Activated B cell treated with CpG ODN at 0.5 μM for 24 hours (primary cell): Measurements from ENCODE around the gene RPA3. TPM values are rescaled to one million over a fixed set of nuclear protein-coding genes. Genes with fewer than 3 reads are reported as not detected.

Experiments
- ATAC-seq: fragments of 200-7000 bp; cut with Tn5 transposase; one replicate; pipeline ENCODE4 v1.10.0; 2021; ENCODE audit warnings: low read depth, mild to moderate bottlenecking, moderate library complexity
- CTCF ChIA-PET: fragments of 350-600 bp; sonication (Branson Sonifier 250); formaldehyde crosslinking; loops from one replicate; lab custom pipeline; 2021; ENCODE audit warnings: antibody characterized with exemption; lab: Charles Lee
- POLR2A ChIA-PET: fragments of 350-600 bp; sonication (Branson Sonifier 250); formaldehyde crosslinking; loops from one replicate; lab custom pipeline; 2021; ENCODE audit warnings: antibody characterized with exemption; lab: Charles Lee
- DNase-seq: peaks from one replicate; pipeline ENCODE4 v3.0.0; 2022
- H3K27ac Mint-ChIP-seq: one replicate; pipeline ENCODE4 v1.8.0; 2020; ENCODE audit warnings: mixed read lengths
- H3K27me3 Mint-ChIP-seq: one replicate; pipeline ENCODE4 v1.8.0; 2021; ENCODE audit warnings: mixed read lengths
- H3K36me3 Mint-ChIP-seq: one replicate; pipeline ENCODE4 v1.8.0; 2021; ENCODE audit warnings: low read depth, mixed read lengths
- H3K4me1 Mint-ChIP-seq: one replicate; pipeline ENCODE4 v1.8.0; 2021; ENCODE audit warnings: mixed read lengths
- H3K4me3 Mint-ChIP-seq: one replicate; pipeline ENCODE4 v1.8.0; 2020; ENCODE audit warnings: mild to moderate bottlenecking, mixed read lengths
- H3K9me3 Mint-ChIP-seq: one replicate; pipeline ENCODE4 v1.8.0; 2020; ENCODE audit warnings: mixed read lengths
- intact Hi-C: fragments of 100-400 bp; cut with micrococcal nuclease; formaldehyde crosslinking; loops from one replicate; pipeline ENCODE4 v1.15.1; 2024
- total RNA-seq: library from RNA; stranded (reverse); gene quantifications from 2 replicates; pipeline ENCODE4 v1.2.3, GENCODE V29; 2022
- TF ChIP-seq, protein P1 (sequence below): fragments of 200-600 bp; IDR thresholded peaks from one replicate; pipeline ENCODE4 v1.8.0; 2022; ENCODE audit warnings: antibody characterized with exemption, mild to moderate bottlenecking

RPA3 gene
- total RNA-seq, 1 donor from 2014 or later, result 64.9 TPM

DNA sequence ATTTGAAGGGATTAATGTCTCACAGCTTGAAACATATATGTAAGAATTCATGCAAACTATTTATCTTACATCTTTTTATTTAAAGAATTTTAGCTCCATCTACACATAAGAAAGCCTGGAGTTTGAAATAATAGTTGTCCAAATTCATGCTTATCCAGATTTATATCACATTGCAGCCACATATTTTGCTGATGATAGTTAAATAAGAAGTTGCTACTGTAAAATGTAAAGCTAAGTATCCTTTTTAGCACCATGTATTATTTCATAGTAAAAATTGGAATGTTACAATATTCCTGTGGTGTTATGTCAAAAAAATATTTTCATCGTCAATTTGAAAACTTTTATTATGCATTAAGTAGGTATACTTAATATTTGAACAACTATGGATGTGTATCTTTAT, 105.2 kb downstream of the RPA3 start:
- intact Hi-C loops, result no loop called here
- ChIA-PET POLR2A (no interaction called here), CTCF (no interaction called here)
- H3K9me3 Mint-ChIP-seq, result no peaks in the 10 kb centered on the region
- DNase-seq (no peak), ATAC-seq (no peak)
- H3K27me3 Mint-ChIP-seq, result no peaks in the 10 kb centered on the region
- H3K4me3 Mint-ChIP-seq, result no peak overlapping the region
- TF ChIP-seq, protein P1, sequence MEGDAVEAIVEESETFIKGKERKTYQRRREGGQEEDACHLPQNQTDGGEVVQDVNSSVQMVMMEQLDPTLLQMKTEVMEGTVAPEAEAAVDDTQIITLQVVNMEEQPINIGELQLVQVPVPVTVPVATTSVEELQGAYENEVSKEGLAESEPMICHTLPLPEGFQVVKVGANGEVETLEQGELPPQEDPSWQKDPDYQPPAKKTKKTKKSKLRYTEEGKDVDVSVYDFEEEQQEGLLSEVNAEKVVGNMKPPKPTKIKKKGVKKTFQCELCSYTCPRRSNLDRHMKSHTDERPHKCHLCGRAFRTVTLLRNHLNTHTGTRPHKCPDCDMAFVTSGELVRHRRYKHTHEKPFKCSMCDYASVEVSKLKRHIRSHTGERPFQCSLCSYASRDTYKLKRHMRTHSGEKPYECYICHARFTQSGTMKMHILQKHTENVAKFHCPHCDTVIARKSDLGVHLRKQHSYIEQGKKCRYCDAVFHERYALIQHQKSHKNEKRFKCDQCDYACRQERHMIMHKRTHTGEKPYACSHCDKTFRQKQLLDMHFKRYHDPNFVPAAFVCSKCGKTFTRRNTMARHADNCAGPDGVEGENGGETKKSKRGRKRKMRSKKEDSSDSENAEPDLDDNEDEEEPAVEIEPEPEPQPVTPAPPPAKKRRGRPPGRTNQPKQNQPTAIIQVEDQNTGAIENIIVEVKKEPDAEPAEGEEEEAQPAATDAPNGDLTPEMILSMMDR, result no peak
- no peak overlapping the region for H3K27ac Mint-ChIP-seq
- H3K4me1 Mint-ChIP-seq, result peaks cover 11% of the 10 kb centered on the region
- H3K36me3 Mint-ChIP-seq, result peaks cover 11% of the 10 kb centered on the region

DNA sequence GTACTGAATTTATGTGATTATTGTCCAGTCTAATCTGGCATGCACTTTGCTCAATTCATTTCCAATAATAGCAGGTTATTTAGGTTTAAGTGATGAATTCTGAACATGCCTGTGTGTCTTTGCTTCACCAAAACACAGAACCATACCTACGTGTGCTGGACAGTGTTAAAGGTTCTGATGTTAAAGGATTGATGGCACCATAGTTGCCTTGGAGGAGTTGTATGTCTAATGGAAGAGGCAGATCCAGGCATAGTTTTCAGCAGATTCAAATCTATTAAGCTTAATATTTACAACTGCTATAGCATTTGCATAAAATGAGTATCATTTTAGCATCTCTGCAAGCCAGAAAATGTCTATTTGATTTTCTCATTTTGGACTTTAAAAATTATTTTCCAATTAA, 105.9 kb downstream of the RPA3 start:
- Mint-ChIP-seq H3K27me3 (no peaks in the 10 kb centered on the region), H3K4me3 (no peak overlapping the region), H3K36me3 (peaks cover 17% of the 10 kb centered on the region), H3K9me3 (no peaks in the 10 kb centered on the region), H3K4me1 (peaks cover 11% of the 10 kb centered on the region), H3K27ac (no peak overlapping the region)
- ChIA-PET CTCF (no interaction called here), POLR2A (interaction anchor here (0.8 kb wide), 1 partner anchor 28 kb away, joined by 4 read pairs; the partner anchor contains the start of gene UMAD1)
- TF ChIP-seq, protein P1, result no peak
- DNase-seq, result no peak
- ATAC-seq, result no peak
- intact Hi-C loops, result no loop called here

GRCh38 chr7:7609330-7609729, 109.1 kb downstream of the RPA3 start:
- ATAC-seq (no peak), DNase-seq (no peak)
- no peaks in the 10 kb centered on the region for H3K27me3 Mint-ChIP-seq
- TF ChIP-seq, protein P1, result no peak
- CTCF ChIA-PET, result no interaction called here
- H3K27ac Mint-ChIP-seq, result no peak overlapping the region
- intact Hi-C loops, result no loop called here
- H3K36me3 Mint-ChIP-seq, result peaks cover 34% of the 10 kb centered on the region
- H3K9me3 Mint-ChIP-seq, result no peaks in the 10 kb centered on the region
- no peak overlapping the region for H3K4me3 Mint-ChIP-seq
- POLR2A ChIA-PET, result interaction anchor here (0.8 kb wide), 1 partner anchor 31 kb away, joined by 3 read pairs; the partner anchor contains the start of gene UMAD1
- peaks cover under 1% of the 10 kb centered on the region for H3K4me1 Mint-ChIP-seq

- TF ChIP-seq, protein P1, result no peak
- POLR2A ChIA-PET, result no interaction called here
- Mint-ChIP-seq H3K4me1 (no peaks in the 10 kb centered on the region), H3K36me3 (peaks cover 34% of the 10 kb centered on the region), H3K9me3 (no peaks in the 10 kb centered on the region), H3K4me3 (no peak overlapping the region), H3K27ac (no peak overlapping the region), H3K27me3 (no peaks in the 10 kb centered on the region)
- intact Hi-C loops, result no loop called here
- CTCF ChIA-PET, result no interaction called here
- DNase-seq (no peak), ATAC-seq (no peak)
Measured at GRCh38 chr7:7607010-7607409, 111.4 kb downstream of the RPA3 start.

- ChIA-PET CTCF (interaction anchor here (1.0 to 4.5 kb wide), 5 partner anchors 18 to 622 kb away, joined by 3 to 26 read pairs (median 11); no protein-coding TSS in a partner anchor), POLR2A (interaction anchor here (0.8 kb wide), 1 partner anchor 35 kb away, joined by 3 read pairs; no protein-coding TSS in a partner anchor)
- ATAC-seq (no peak), DNase-seq (no peak)
- no peak overlapping the region for H3K4me3 Mint-ChIP-seq
- TF ChIP-seq, protein P1, result no peak
- no peaks in the 10 kb centered on the region for H3K4me1 Mint-ChIP-seq
- peaks cover 66% of the 10 kb centered on the region for H3K36me3 Mint-ChIP-seq
- H3K27ac Mint-ChIP-seq, result no peak overlapping the region
- no peaks in the 10 kb centered on the region for H3K27me3 Mint-ChIP-seq
- H3K9me3 Mint-ChIP-seq, result no peaks in the 10 kb centered on the region
- intact Hi-C loops, result no loop called here
Measured at GRCh38 chr7:7596176-7596575, 122.2 kb downstream of the RPA3 start.
